Measurements from ENCODE around the gene SPECC1L.

DNA sequence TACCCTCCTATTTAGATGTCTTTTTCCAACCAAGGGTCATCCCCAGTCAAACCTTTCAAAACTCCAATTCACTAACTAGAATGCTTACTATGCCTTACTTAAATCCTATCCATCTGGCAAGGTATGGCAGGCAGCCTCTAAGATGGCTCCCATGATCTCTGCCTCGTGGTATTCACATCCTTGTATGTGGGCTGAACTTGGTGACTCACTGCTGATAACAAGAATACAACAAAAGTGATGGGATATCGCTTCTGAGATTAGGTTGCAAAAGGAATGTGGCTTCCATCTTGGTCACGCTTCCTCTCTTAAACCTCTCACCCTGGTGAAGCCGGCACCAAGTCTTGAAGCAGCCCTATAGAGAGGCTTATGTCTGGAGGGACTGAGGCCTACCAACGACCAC lies 194.9 kb downstream of the SPECC1L start:
- TF ChIP-seq, protein P1, sequence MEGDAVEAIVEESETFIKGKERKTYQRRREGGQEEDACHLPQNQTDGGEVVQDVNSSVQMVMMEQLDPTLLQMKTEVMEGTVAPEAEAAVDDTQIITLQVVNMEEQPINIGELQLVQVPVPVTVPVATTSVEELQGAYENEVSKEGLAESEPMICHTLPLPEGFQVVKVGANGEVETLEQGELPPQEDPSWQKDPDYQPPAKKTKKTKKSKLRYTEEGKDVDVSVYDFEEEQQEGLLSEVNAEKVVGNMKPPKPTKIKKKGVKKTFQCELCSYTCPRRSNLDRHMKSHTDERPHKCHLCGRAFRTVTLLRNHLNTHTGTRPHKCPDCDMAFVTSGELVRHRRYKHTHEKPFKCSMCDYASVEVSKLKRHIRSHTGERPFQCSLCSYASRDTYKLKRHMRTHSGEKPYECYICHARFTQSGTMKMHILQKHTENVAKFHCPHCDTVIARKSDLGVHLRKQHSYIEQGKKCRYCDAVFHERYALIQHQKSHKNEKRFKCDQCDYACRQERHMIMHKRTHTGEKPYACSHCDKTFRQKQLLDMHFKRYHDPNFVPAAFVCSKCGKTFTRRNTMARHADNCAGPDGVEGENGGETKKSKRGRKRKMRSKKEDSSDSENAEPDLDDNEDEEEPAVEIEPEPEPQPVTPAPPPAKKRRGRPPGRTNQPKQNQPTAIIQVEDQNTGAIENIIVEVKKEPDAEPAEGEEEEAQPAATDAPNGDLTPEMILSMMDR (IDR thresholded peaks at IDR 0.05): no peak
- TF ChIP-seq EP300 (IDR thresholded peaks at IDR 0.05) (no peak), POLR2A (IDR thresholded peaks at IDR 0.05) (no peak), POLR2AphosphoS5 (IDR thresholded peaks at IDR 0.05) (no peak)

All from upper lobe of left lung (tissue), 4 donors.